DND-41 (cell line): ENCODE data around the gene ATP8A2.

Experiments
- ATAC-seq: fragments of 200-7000 bp; cut with Tn5 transposase; 3 replicates; pipeline ENCODE4 v1.9.1; 2021; ENCODE audit warnings: low read depth; ENCODE audit not compliant: insufficient read depth
- DNase-seq: peaks from one replicate; pipeline ENCODE4 v3.0.0-alpha.2; 2020
- H2AFZ ChIP-seq: 2 replicates; pipeline ENCODE4 v1.6.0; 2012; ENCODE audit warnings: low read depth, low read length
- H3K27ac ChIP-seq: 2 replicates; pipeline ENCODE4 v1.5.1; 2012; ENCODE audit warnings: low read length, inconsistent platforms
- H3K27me3 ChIP-seq: fragments of 200-600 bp; sonication (generic); 2 replicates; pipeline ENCODE4 v1.6.0; 2012; ENCODE audit warnings: low read length, mild to moderate bottlenecking, inconsistent platforms; ENCODE audit not compliant: insufficient read depth, poor library complexity
- H3K36me3 ChIP-seq: 2 replicates; pipeline ENCODE4 v1.5.1; 2012; ENCODE audit warnings: low read length, inconsistent platforms; ENCODE audit not compliant: insufficient read depth
- H3K4me1 ChIP-seq: 2 replicates; pipeline ENCODE4 v1.5.1; 2012; ENCODE audit warnings: mild to moderate bottlenecking, low read length; ENCODE audit not compliant: insufficient read depth
- H3K4me2 ChIP-seq: 2 replicates; pipeline ENCODE4 v1.6.0; 2012; ENCODE audit warnings: mild to moderate bottlenecking, moderate library complexity, low read length, inconsistent platforms; ENCODE audit not compliant: insufficient read depth
- H3K4me3 ChIP-seq, 2 experiments: fragments of 200-600 bp in 1 of 2; shearing (Covaris generic) in 1 of 2; 2 replicates each; pipeline ENCODE4 v1.5.1; 2012 to 2016; ENCODE audit warnings: inconsistent platforms in 2 of 2, low read length in 2 of 2, mild to moderate bottlenecking in 2 of 2, low read depth in 1 of 2, moderate library complexity in 1 of 2
- H3K79me2 ChIP-seq: 2 replicates; pipeline ENCODE4 v1.6.0; 2012; ENCODE audit warnings: low read length, inconsistent platforms; ENCODE audit not compliant: insufficient read depth
- H3K9ac ChIP-seq: 2 replicates; pipeline ENCODE4 v1.6.0; 2012; ENCODE audit warnings: low read depth, mild to moderate bottlenecking, inconsistent platforms, low read length, moderate library complexity
- H3K9me3 ChIP-seq: 2 replicates; pipeline ENCODE4 v1.5.1; 2012; ENCODE audit warnings: low read length, moderate library complexity, mild to moderate bottlenecking, inconsistent platforms; ENCODE audit not compliant: insufficient read depth, severe bottlenecking
- H4K20me1 ChIP-seq: 2 replicates; pipeline ENCODE4 v1.6.0; 2012; ENCODE audit warnings: low read length; ENCODE audit not compliant: insufficient read depth
- EZH2 ChIP-seq: IDR thresholded peaks from 3 replicates; pipeline ENCODE4 v1.6.1; 2012; ENCODE audit warnings: borderline replicate concordance, low read depth, mild to moderate bottlenecking, moderate library complexity, low read length, inconsistent platforms; ENCODE audit not compliant: severe bottlenecking
- TF ChIP-seq, protein P1 (sequence below): IDR thresholded peaks from 2 replicates; pipeline ENCODE4 v1.5.1; 2012; ENCODE audit warnings: borderline replicate concordance, low read length, moderate library complexity, mild to moderate bottlenecking; ENCODE audit not compliant: poor library complexity, severe bottlenecking; ENCODE audit errors: extremely low read depth

The ATP8A2 gene

DNA sequence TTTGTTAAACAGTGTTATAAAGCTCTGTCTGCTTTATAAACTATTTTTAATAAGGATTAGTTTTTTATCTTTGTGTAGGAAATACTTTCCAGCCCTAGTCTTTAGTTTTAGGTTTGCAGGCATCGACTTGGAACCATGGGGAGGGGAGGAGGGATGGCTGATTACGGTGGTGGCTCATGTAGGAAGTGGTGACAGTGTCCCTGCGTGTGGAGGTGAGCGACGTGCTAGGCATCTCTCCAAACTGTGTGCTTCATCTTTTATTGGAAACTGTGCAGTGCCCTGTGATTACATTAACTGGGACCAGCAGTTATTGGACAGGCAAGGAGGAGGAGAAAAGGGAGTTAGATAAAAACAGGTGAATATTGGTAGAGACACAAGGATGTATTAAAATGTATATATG lies 203.8 kb downstream of the ATP8A2 start:
- Histone ChIP-seq H3K27ac (peak overlapping the region; percentile 53), H3K36me3 (no peaks in the 10 kb centered on the region), H3K4me2 (peak overlapping the region; percentile 33), H3K9ac (no peak overlapping the region), H2AFZ (no peak overlapping the region), H3K4me3 (no peak overlapping the region), H3K27me3 (no peaks in the 10 kb centered on the region), H3K9me3 (no peaks in the 10 kb centered on the region), H3K4me1 (peaks cover 25% of the 10 kb centered on the region), H4K20me1 (no peaks in the 10 kb centered on the region), H3K79me2 (no peaks in the 10 kb centered on the region)
- DNase-seq, result peak; percentile 57
- no peak for TF ChIP-seq EZH2
- TF ChIP-seq, protein P1, sequence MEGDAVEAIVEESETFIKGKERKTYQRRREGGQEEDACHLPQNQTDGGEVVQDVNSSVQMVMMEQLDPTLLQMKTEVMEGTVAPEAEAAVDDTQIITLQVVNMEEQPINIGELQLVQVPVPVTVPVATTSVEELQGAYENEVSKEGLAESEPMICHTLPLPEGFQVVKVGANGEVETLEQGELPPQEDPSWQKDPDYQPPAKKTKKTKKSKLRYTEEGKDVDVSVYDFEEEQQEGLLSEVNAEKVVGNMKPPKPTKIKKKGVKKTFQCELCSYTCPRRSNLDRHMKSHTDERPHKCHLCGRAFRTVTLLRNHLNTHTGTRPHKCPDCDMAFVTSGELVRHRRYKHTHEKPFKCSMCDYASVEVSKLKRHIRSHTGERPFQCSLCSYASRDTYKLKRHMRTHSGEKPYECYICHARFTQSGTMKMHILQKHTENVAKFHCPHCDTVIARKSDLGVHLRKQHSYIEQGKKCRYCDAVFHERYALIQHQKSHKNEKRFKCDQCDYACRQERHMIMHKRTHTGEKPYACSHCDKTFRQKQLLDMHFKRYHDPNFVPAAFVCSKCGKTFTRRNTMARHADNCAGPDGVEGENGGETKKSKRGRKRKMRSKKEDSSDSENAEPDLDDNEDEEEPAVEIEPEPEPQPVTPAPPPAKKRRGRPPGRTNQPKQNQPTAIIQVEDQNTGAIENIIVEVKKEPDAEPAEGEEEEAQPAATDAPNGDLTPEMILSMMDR, result no peak
- peak; percentile 80 for ATAC-seq

DNA sequence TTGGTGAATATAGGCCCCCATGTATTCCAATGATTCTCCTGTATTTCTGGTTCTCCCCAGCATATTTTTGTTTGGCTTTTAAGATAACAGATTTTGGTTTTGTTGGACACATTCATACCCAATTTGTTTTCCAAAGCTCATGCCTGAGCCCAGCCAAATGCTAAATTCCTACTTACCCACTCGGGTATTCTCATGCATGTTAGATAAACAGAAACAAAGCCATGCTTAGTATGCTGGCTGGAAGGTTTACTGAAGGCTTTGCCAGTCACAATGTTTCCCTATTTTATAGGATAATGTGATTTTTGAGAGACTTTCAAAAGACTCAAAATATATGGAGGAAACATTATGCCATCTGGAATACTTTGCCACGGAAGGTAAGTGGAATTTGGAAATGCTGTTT lies 206.8 kb downstream of the ATP8A2 start:
- Histone ChIP-seq H2AFZ (no peak overlapping the region), H3K4me2 (no peak overlapping the region), H3K36me3 (no peaks in the 10 kb centered on the region), H3K9ac (no peak overlapping the region), H3K4me1 (peaks cover 25% of the 10 kb centered on the region), H3K27ac (no peak overlapping the region), H3K4me3 (no peak overlapping the region), H3K9me3 (no peaks in the 10 kb centered on the region), H3K79me2 (no peaks in the 10 kb centered on the region), H3K27me3 (no peaks in the 10 kb centered on the region), H4K20me1 (no peaks in the 10 kb centered on the region)
- ATAC-seq (no peak), DNase-seq (no peak)
- TF ChIP-seq EZH2, result no peak
- TF ChIP-seq, protein P1, result no peak

DNA sequence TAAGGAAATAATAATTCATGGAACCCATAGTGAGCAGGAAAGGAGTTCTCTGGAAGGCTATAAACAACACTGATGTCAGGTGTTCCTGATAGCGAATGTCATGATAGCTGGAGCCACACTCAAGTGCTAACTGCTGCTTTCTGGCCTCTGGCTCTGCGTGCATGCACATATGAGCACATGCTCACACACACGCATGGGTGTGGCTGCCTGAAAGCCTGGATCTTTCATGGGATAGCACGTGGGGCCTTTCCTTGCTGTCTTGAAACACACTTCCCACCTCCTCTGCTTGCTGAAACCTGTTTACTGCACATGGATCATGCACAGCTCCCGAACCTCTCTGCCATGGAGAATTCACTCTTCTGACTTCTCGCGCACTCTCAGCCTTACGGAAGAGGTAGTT lies 207.4 kb downstream of the ATP8A2 start:
- H3K79me2 ChIP-seq, result no peaks in the 10 kb centered on the region
- H3K27me3 ChIP-seq, result no peaks in the 10 kb centered on the region
- no peaks in the 10 kb centered on the region for H3K36me3 ChIP-seq
- no peak overlapping the region for H3K27ac ChIP-seq
- no peak overlapping the region for H3K9ac ChIP-seq
- no peak overlapping the region for H2AFZ ChIP-seq
- no peak for ATAC-seq
- no peaks in the 10 kb centered on the region for H4K20me1 ChIP-seq
- H3K4me3 ChIP-seq, result no peak overlapping the region
- TF ChIP-seq, protein P1, result no peak
- TF ChIP-seq EZH2, result no peak
- H3K9me3 ChIP-seq, result no peaks in the 10 kb centered on the region
- no peak for DNase-seq
- no peak overlapping the region for H3K4me2 ChIP-seq
- H3K4me1 ChIP-seq, result peaks cover 25% of the 10 kb centered on the region

DNA sequence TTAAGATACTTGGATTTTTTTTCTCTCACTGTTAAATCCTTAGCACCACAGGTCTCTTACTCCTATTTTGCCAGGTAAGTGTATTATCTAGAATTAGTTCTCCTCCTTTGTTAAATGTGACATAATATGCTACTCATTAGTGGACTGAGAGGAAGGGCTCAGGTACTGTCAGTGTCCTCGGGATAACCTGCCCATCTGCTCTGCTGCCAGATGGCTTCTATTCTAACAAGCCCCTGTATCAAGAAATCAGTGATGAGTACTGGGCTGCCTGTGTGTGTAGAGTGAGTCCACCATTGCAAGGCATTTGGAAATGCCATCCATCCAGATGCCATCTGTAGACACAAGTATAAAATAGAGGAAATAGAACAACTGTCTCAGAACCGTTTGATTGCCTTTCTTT lies 209.6 kb downstream of the ATP8A2 start:
- no peak for DNase-seq
- no peak for ATAC-seq
- Histone ChIP-seq H3K4me1 (peaks cover 9% of the 10 kb centered on the region), H3K9ac (no peak overlapping the region), H3K4me3 (no peak overlapping the region), H3K36me3 (no peaks in the 10 kb centered on the region), H3K4me2 (no peak overlapping the region), H3K27ac (no peak overlapping the region), H3K79me2 (no peaks in the 10 kb centered on the region), H2AFZ (no peak overlapping the region), H4K20me1 (no peaks in the 10 kb centered on the region), H3K9me3 (no peaks in the 10 kb centered on the region), H3K27me3 (no peaks in the 10 kb centered on the region)
- TF ChIP-seq, protein P1, result no peak
- TF ChIP-seq EZH2, result no peak
